ENCODE measurements around the gene ZNHIT3. TPM values are rescaled to one million over a fixed set of nuclear protein-coding genes. Genes with fewer than 3 reads are reported as not detected.
A peak's percentile ranks its signal among the peaks of the same experiment; 100 is the strongest.

ZNHIT3 gene
- total RNA-seq, 2 donors from 2014 or later, result 49.5 to 54.9 TPM

- ATAC-seq (replicated peaks in 1 of 2) (no peak), DNase-seq (no peak)
- peaks cover 10 to 11% of the 10 kb centered on the region in 2 donors for H3K36me3 Mint-ChIP-seq (ENCODE audit: insufficient read depth in 2 of 2)
- no peaks in the 10 kb centered on the region for H3K4me1 Mint-ChIP-seq (ENCODE audit: low read depth)
- H3K27me3 Mint-ChIP-seq (ENCODE audit: low read depth), result no peaks in the 10 kb centered on the region
- H3K27ac Mint-ChIP-seq, result no peak overlapping the region
- H3K4me3 Mint-ChIP-seq, result no peak overlapping the region
- H3K9me3 Mint-ChIP-seq, result no peaks in the 10 kb centered on the region
Observed at GRCh38 chr17:36509272-36509985, 22.9 kb downstream of the ZNHIT3 start.

- Mint-ChIP-seq H3K4me1 (ENCODE audit: low read depth) (no peaks in the 10 kb centered on the region), H3K36me3 (ENCODE audit: insufficient read depth in 2 of 2) (peaks cover 7 to 11% of the 10 kb centered on the region in 2 donors)
- DNase-seq, result no peak
Observed at GRCh38 chr17:36510636-36511035, 24.2 kb downstream of the ZNHIT3 start.

DNA sequence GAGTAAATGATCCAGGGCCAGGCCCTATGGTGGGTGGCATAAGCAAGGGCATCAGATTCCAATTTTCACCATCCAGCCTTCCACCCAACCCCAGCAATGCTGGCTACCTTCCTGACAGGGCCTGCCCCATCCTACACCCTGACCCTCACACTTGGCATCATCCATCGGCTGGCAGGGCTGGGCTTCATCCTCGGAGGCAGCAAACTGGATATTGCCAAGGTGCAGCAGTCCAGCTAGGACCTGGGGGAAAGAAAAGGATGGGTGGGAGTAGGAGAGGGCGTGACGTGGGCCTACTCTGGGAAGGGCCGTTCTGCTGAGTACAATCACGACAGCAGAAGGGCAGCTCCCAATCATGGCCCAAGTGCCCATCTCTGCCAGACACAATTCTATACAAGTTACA lies 24.7 kb downstream of the ZNHIT3 start:
- Mint-ChIP-seq H3K4me3 (no peak overlapping the region), H3K4me1 (ENCODE audit: low read depth) (no peaks in the 10 kb centered on the region), H3K36me3 (ENCODE audit: insufficient read depth in 2 of 2) (peaks cover 4 to 11% of the 10 kb centered on the region in 2 donors), H3K27ac (no peak overlapping the region), H3K27me3 (ENCODE audit: low read depth) (no peaks in the 10 kb centered on the region), H3K9me3 (no peaks in the 10 kb centered on the region)
- ATAC-seq (replicated peaks in 1 of 2) (no peak), DNase-seq (no peak)

More at GRCh38 chr17:36510636-36511035, 24.2 kb downstream of the ZNHIT3 start:
- Mint-ChIP-seq H3K9me3 (no peaks in the 10 kb centered on the region), H3K4me3 (no peak overlapping the region), H3K27me3 (ENCODE audit: low read depth) (no peaks in the 10 kb centered on the region), H3K27ac (no peak overlapping the region)
- ATAC-seq (replicated peaks in 1 of 2), result no peak

- H3K36me3 Mint-ChIP-seq (ENCODE audit: insufficient read depth in 2 of 2), result peaks cover 4 to 14% of the 10 kb centered on the region in 2 donors
- H3K9me3 Mint-ChIP-seq, result no peaks in the 10 kb centered on the region
- H3K4me1 Mint-ChIP-seq (ENCODE audit: low read depth), result no peaks in the 10 kb centered on the region
- ATAC-seq (replicated peaks in 1 of 2) (no peak), DNase-seq (no peak)
- H3K4me3 Mint-ChIP-seq, result no peak overlapping the region
- H3K27me3 Mint-ChIP-seq (ENCODE audit: low read depth), result no peaks in the 10 kb centered on the region
- H3K27ac Mint-ChIP-seq, result no peak overlapping the region
Observed at GRCh38 chr17:36512641-36513040, 26.2 kb downstream of the ZNHIT3 start.

GRCh38 chr17:36514856-36515255 lies 28.4 kb downstream of the ZNHIT3 start:
- no peak overlapping the region for H3K4me3 Mint-ChIP-seq
- H3K4me1 Mint-ChIP-seq (ENCODE audit: low read depth), result no peaks in the 10 kb centered on the region
- DNase-seq, result no peak
- H3K9me3 Mint-ChIP-seq, result no peaks in the 10 kb centered on the region
- no peak for ATAC-seq (replicated peaks in 1 of 2)
- no peaks in the 10 kb centered on the region for H3K27me3 Mint-ChIP-seq (ENCODE audit: low read depth)
- H3K36me3 Mint-ChIP-seq (ENCODE audit: insufficient read depth in 2 of 2), result peaks cover 2 to 14% of the 10 kb centered on the region in 2 donors
- no peak overlapping the region for H3K27ac Mint-ChIP-seq

DNA sequence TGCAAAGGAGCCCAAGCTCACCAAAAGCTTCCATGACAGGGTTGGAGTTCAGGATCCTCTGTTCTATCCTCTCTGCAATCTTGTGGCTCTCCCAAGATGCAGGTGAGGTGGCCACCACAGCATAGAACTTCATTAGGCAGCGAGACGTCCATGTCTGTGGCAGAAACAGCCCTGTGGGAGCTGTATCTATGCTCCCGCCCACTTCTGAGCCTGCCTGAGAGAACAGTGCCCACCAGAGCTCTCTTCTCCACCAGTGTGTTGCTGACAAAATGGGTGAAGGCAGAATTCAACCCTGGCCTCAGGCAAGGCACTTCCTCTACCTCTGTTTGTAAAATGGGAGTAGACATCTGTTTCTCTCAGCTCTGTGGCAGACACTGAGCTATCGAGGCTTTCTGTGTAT lies 29.4 kb downstream of the ZNHIT3 start:
- Mint-ChIP-seq H3K9me3 (no peaks in the 10 kb centered on the region), H3K36me3 (ENCODE audit: insufficient read depth in 2 of 2) (peaks cover under 1 to 20% of the 10 kb centered on the region in 2 donors), H3K4me1 (ENCODE audit: low read depth) (no peaks in the 10 kb centered on the region), H3K27ac (no peak overlapping the region), H3K27me3 (ENCODE audit: low read depth) (no peaks in the 10 kb centered on the region), H3K4me3 (no peak overlapping the region)
- ATAC-seq (replicated peaks in 1 of 2) (no peak), DNase-seq (no peak)

DNA sequence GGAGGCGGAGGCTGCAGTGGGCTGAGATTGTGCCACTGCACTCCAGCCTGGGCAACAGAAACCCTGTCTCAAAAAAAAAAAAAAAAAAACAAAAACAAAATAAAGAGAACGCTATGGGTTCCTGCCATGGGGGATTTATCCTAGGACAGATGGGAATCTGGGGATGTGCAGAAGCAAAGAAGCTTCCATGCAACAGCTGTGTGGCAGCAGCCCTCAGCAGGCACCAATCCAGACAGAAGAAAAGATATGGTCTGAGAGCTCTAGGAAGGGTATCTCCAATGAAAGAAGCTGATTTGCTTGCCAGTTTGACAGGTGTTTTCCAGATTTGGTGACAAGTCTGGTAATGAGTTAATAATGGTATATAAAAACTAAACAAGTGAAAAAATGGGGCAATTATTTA lies 36.6 kb downstream of the ZNHIT3 start:
- peaks cover 28% of the 10 kb centered on the region for H3K4me1 Mint-ChIP-seq (ENCODE audit: low read depth)
- no peak overlapping the region for H3K27ac Mint-ChIP-seq
- no peak overlapping the region for H3K4me3 Mint-ChIP-seq
- DNase-seq (no peak), ATAC-seq (replicated peaks in 1 of 2) (no peak)
- peaks cover 0 to 1% of the 10 kb centered on the region in 2 donors for H3K9me3 Mint-ChIP-seq
- H3K27me3 Mint-ChIP-seq (ENCODE audit: low read depth), result no peaks in the 10 kb centered on the region
- peaks cover 7 to 41% of the 10 kb centered on the region in 2 donors for H3K36me3 Mint-ChIP-seq (ENCODE audit: insufficient read depth in 2 of 2)

DNA sequence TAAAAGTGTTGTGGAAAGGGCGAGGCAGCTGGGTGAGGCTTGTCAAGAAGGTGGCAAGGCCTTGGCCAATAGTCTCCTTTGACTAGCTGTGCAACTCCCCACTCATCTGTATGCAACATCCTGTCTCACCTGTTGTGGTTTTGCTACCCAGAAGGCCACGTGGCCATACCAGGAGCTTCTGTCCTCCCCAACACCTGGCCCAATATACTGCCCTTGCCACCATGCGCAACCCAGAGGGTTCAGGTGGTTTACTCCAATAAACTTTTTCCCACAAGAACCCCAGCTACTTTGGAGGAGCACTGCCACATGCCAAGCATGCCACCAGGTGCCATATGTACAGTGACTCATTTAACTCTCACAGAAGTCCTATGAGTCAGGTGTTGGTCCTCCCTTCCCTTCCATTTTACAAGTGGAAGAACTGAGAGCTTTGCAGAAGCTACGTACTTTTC lies 38.0 kb downstream of the ZNHIT3 start:
- ATAC-seq (replicated peaks in 1 of 2), result peak; percentile 91 to 94
- Mint-ChIP-seq H3K36me3 (ENCODE audit: insufficient read depth in 2 of 2) (peaks cover 8 to 43% of the 10 kb centered on the region in 2 donors), H3K4me1 (ENCODE audit: low read depth) (peaks cover 34% of the 10 kb centered on the region)

DNA sequence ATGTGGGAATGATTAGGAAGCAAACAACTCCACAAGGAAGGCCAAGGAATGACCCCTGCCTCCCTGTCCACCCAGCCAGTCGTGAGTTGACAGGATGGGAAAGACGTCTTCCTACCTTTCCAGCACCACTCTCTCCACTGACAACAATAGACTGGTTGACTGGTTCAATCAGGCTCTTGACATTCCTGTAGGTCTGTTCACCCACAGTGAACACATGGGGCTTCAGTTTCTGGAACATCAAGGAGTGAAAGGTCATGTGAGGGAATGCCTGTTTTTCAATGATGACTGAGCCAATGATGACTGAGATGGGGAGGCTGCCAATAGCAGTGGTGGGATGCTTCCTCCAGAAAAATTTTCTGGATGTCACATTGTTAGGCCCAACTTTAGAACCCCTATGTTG lies 38.6 kb downstream of the ZNHIT3 start:
- peaks cover 0 to 1% of the 10 kb centered on the region in 2 donors for H3K9me3 Mint-ChIP-seq
- peaks cover 8 to 38% of the 10 kb centered on the region in 2 donors for H3K36me3 Mint-ChIP-seq (ENCODE audit: insufficient read depth in 2 of 2)
- H3K4me3 Mint-ChIP-seq, result no peak overlapping the region
- H3K27ac Mint-ChIP-seq, result peak overlapping the region; percentile 84
- DNase-seq (no peak), ATAC-seq (replicated peaks in 1 of 2) (no peak)
- peaks cover 34% of the 10 kb centered on the region for H3K4me1 Mint-ChIP-seq (ENCODE audit: low read depth)
- no peaks in the 10 kb centered on the region for H3K27me3 Mint-ChIP-seq (ENCODE audit: low read depth)

More for the DNA sequence above, 38.0 kb downstream of the ZNHIT3 start:
- peak in 1 of 2 donors; percentile 14 for DNase-seq
- Mint-ChIP-seq H3K27ac (peak overlapping the region; percentile 45), H3K4me3 (no peak overlapping the region), H3K27me3 (ENCODE audit: low read depth) (no peaks in the 10 kb centered on the region), H3K9me3 (peaks cover 0 to 1% of the 10 kb centered on the region in 2 donors)

DNA sequence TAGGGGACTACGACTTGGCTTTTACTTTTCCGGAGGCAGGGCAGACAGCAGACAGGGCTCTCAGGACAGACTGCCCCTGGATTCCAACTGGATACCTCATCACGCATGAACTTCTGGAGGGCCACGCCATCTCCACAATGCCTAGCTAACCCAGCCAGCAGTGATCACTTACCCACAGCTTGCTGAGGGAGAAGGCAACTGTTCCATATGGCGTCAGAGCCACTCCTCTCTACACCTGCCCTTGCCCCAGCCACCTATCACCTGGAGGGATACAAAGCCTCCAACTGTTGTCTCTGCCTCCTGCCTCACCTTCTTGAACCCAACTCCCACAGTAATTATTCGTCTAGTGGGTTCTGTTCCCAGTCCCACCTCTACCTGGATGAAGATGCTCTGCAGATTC lies 39.4 kb downstream of the ZNHIT3 start:
- peaks cover 8 to 31% of the 10 kb centered on the region in 2 donors for H3K36me3 Mint-ChIP-seq (ENCODE audit: insufficient read depth in 2 of 2)
- peaks cover 0 to 1% of the 10 kb centered on the region in 2 donors for H3K9me3 Mint-ChIP-seq
- H3K4me1 Mint-ChIP-seq (ENCODE audit: low read depth), result peaks cover 34% of the 10 kb centered on the region
- H3K27ac Mint-ChIP-seq, result peak overlapping the region; percentile 16
- H3K4me3 Mint-ChIP-seq, result no peak overlapping the region
- ATAC-seq (replicated peaks in 1 of 2), result no peak
- no peaks in the 10 kb centered on the region for H3K27me3 Mint-ChIP-seq (ENCODE audit: low read depth)
- no peak for DNase-seq

DNA sequence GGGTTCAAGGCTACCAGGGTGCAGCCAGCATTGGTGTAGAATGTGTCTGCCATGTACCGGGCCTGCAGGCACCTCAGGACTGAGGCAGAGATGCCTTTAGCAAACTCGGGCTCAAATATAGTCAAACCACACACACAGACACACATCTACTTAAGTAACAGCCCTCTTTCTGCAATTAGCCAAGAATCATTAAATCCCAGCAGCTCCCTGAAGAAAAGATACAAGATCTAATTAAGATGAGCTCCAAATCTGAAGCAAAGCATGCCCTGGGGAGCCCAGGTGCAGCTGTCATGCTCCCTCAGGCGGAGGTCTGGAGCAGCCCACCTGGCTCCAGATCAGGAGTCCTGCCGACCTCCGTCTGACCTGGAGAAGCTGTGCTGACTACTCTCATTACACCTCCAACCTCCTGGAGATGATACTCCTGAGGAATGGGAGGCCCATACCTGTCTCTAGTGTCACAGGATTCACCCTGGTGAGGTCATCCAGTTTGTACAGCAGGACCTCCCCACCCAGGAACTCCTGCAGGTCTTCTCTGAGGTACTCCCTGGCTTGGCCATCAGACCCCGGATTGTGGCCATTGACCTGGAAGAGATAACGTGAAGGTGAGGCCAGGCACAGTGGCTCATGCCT lies 41.3 kb downstream of the ZNHIT3 start:
- ATAC-seq (replicated peaks in 1 of 2), result no peak

DNA sequence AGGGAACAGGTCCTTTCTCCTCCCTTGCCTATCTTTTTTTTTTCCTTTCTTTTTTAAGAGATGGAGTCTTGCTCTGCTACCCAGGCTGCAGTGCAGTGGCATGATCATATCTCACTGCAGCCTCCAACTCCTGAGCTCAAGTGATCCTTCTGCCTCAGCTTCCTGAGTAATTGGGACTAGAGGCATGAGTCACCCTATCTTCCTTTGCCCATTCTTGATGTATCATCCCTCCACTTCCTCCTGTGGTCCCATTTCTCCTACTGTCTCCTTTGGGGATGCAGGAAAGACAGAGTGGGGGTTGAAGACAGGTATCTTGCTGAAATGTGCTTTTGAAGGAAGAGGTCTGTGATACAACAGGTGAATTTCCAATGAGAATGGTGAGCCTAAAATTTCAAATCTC lies 42.6 kb downstream of the ZNHIT3 start:
- no peak overlapping the region for H3K27ac Mint-ChIP-seq
- peaks cover 0 to 1% of the 10 kb centered on the region in 2 donors for H3K9me3 Mint-ChIP-seq
- DNase-seq (no peak), ATAC-seq (replicated peaks in 1 of 2) (no peak)
- peaks cover 16 to 30% of the 10 kb centered on the region in 2 donors for H3K36me3 Mint-ChIP-seq (ENCODE audit: insufficient read depth in 2 of 2)
- no peaks in the 10 kb centered on the region for H3K27me3 Mint-ChIP-seq (ENCODE audit: low read depth)
- H3K4me3 Mint-ChIP-seq, result no peak overlapping the region
- H3K4me1 Mint-ChIP-seq (ENCODE audit: low read depth), result peaks cover 49% of the 10 kb centered on the region

More for the DNA sequence above, 41.3 kb downstream of the ZNHIT3 start:
- Mint-ChIP-seq H3K27ac (no peak overlapping the region), H3K4me3 (no peak overlapping the region), H3K4me1 (ENCODE audit: low read depth) (peaks cover 44% of the 10 kb centered on the region), H3K27me3 (ENCODE audit: low read depth) (no peaks in the 10 kb centered on the region), H3K36me3 (ENCODE audit: insufficient read depth in 2 of 2) (peaks cover 10 to 32% of the 10 kb centered on the region in 2 donors), H3K9me3 (peaks cover 0 to 1% of the 10 kb centered on the region in 2 donors)
- DNase-seq, result no peak

DNA sequence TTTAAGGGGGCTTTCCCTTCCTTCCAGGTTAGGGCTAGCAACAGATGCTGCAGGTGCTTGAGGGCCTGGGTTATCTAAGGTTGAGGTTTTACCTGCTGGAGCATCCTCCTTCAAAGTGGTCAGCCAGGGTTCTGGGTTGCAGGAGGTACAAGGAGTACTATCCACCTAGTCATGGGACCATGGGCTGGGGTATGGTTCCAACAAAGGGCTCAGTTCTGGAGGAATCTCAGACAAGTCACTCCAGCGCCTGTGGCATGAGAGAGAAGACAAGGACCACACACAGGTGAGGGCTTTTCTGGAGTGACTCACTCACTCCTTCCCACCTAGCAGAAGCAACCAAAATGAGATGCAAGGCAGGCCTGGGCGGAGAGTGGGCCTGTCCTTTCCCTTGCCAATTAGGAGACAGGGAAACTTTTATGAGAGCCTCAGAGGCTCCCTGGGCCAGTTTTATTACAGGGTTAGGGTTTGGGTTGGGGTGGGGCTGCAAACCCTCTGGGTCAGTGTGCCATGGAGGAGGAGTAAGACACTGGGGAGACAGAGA lies 46.0 kb downstream of the ZNHIT3 start:
- no peak for DNase-seq
- peaks cover 18 to 24% of the 10 kb centered on the region in 2 donors for H3K36me3 Mint-ChIP-seq (ENCODE audit: insufficient read depth in 2 of 2)
- H3K4me3 Mint-ChIP-seq, result peak overlapping the region; percentile 42 to 45
- peak overlapping the region; percentile 44 for H3K27ac Mint-ChIP-seq
- peaks cover 33% of the 10 kb centered on the region for H3K4me1 Mint-ChIP-seq (ENCODE audit: low read depth)
- H3K9me3 Mint-ChIP-seq, result no peaks in the 10 kb centered on the region
- no peaks in the 10 kb centered on the region for H3K27me3 Mint-ChIP-seq (ENCODE audit: low read depth)
- ATAC-seq (replicated peaks in 1 of 2), result no peak
